Neuronal stem cell (in vitro differentiated cells): ENCODE results near the gene PEDS1.
A peak's percentile ranks its signal among the peaks of the same experiment; 100 is the strongest.

Experiments
- DNase-seq: peaks from one replicate; pipeline ENCODE4 v3.0.0-alpha.2; 2013; ENCODE audit warnings: low spot score
- H2AFZ ChIP-seq: one replicate; pipeline ENCODE4 v1.6.1; 2013; ENCODE audit warnings: mild to moderate bottlenecking, low read length, inconsistent platforms
- H2AK5ac ChIP-seq: 2 replicates; pipeline ENCODE4 v1.6.1; 2013; ENCODE audit warnings: low read depth, mild to moderate bottlenecking, inconsistent platforms, low read length, moderate library complexity, mixed read lengths
- H2BK120ac ChIP-seq: 2 replicates; pipeline ENCODE4 v1.6.1; 2013; ENCODE audit warnings: low read depth, mild to moderate bottlenecking, inconsistent platforms, low read length, moderate library complexity, mixed read lengths
- H2BK12ac ChIP-seq: one replicate; pipeline ENCODE4 v1.6.1; 2013; ENCODE audit warnings: low read length, inconsistent platforms
- H2BK15ac ChIP-seq: 2 replicates; pipeline ENCODE4 v1.6.1; 2013; ENCODE audit warnings: mild to moderate bottlenecking, low read length, inconsistent platforms, mixed read lengths
- H2BK5ac ChIP-seq: one replicate; pipeline ENCODE4 v1.6.1; 2013; ENCODE audit warnings: inconsistent platforms, mild to moderate bottlenecking, low read length, moderate library complexity
- H3K14ac ChIP-seq: one replicate; pipeline ENCODE4 v1.6.1; 2013; ENCODE audit warnings: low read length, inconsistent platforms
- H3K18ac ChIP-seq: 2 replicates; pipeline ENCODE4 v1.6.1; 2013; ENCODE audit warnings: low read length, inconsistent platforms
- H3K23ac ChIP-seq: 2 replicates; pipeline ENCODE4 v1.6.1; 2013; ENCODE audit warnings: low read depth, mild to moderate bottlenecking, mixed read lengths, low read length, inconsistent platforms; ENCODE audit not compliant: poor library complexity
- H3K27ac ChIP-seq: replicated peaks from 3 replicates; pipeline ENCODE4 v1.5.1; 2013; ENCODE audit warnings: low read length, inconsistent platforms
- H3K27me3 ChIP-seq, 3 experiments: 2 replicates each; pipeline ENCODE4 v1.6.1; 2013; ENCODE audit warnings: low read length in 3 of 3, mild to moderate bottlenecking in 2 of 3, inconsistent platforms in 1 of 3, low read depth in 1 of 3, mixed read lengths in 1 of 3, moderate library complexity in 1 of 3; ENCODE audit not compliant: control insufficient read depth in 3 of 3, insufficient read depth in 3 of 3
- H3K36me3 ChIP-seq, 2 donors: replicated peaks in 1 of 2; 2 replicates each; pipeline ENCODE4 v1.6.1; 2013; ENCODE audit warnings: low read length in 2 of 2; ENCODE audit not compliant: control insufficient read depth in 2 of 2, insufficient read depth in 2 of 2
- H3K4ac ChIP-seq: 2 replicates; pipeline ENCODE4 v1.6.1; 2013; ENCODE audit warnings: inconsistent platforms, mild to moderate bottlenecking, low read length, moderate library complexity
- H3K4me1 ChIP-seq, 2 donors: 1 replicate in 1 of 2; 2 replicates in 1 of 2; pipeline ENCODE4 v1.6.1; 2013; ENCODE audit warnings: low read length in 2 of 2, low read depth in 1 of 2; ENCODE audit not compliant: control insufficient read depth in 2 of 2, insufficient read depth in 1 of 2
- H3K4me2 ChIP-seq: one replicate; pipeline ENCODE4 v1.6.1; 2013; ENCODE audit warnings: mild to moderate bottlenecking, low read length, inconsistent platforms; ENCODE audit not compliant: insufficient read depth, poor library complexity, severe bottlenecking
- H3K4me3 ChIP-seq, 2 donors: 2 replicates each; pipeline ENCODE4 v1.5.1; 2013; ENCODE audit warnings: low read length in 2 of 2, mild to moderate bottlenecking in 2 of 2, inconsistent platforms in 1 of 2, moderate library complexity in 1 of 2
- H3K79me1 ChIP-seq: one replicate; pipeline ENCODE4 v1.6.1; 2013; ENCODE audit warnings: low read depth, mild to moderate bottlenecking, inconsistent platforms, low read length, moderate library complexity
- H3K9ac ChIP-seq: one replicate; pipeline ENCODE4 v1.6.1; 2013; ENCODE audit warnings: mild to moderate bottlenecking, low read depth, low read length, inconsistent platforms; ENCODE audit not compliant: poor library complexity
- H3K9me3 ChIP-seq, 2 donors: replicated peaks in 1 of 2; 2 replicates each; pipeline versions ENCODE3 to v1.6.1; 2013; ENCODE audit warnings: low read length in 2 of 2, mild to moderate bottlenecking in 2 of 2, inconsistent platforms in 1 of 2, low read depth in 1 of 2, mixed read lengths in 1 of 2, moderate library complexity in 1 of 2; ENCODE audit not compliant: control insufficient read depth in 2 of 2, insufficient read depth in 1 of 2
- H4K8ac ChIP-seq: one replicate; pipeline ENCODE4 v1.6.1; 2013; ENCODE audit warnings: low read depth, mild to moderate bottlenecking, inconsistent platforms, low read length, moderate library complexity
- H4K91ac ChIP-seq: one replicate; pipeline ENCODE4 v1.6.1; 2013; ENCODE audit warnings: low read length, low read depth, mild to moderate bottlenecking, inconsistent platforms; ENCODE audit not compliant: poor library complexity
- WGBS, 2 donors: extraction: QIAGEN DNeasy Blood & Tissue Kit; methylation state at CpG; one replicate each; pipeline ENCODE4 v1.1.7; 2013; ENCODE audit warnings: missing lambda C conversion rate in 2 of 2, mixed read lengths in 1 of 2; ENCODE audit not compliant: insufficient read length in 2 of 2, insufficient replicate concordance in 1 of 2; ENCODE audit errors: extremely low coverage in 2 of 2; 5-methylcytosine and 5-hydroxymethylcytosine counted together

Gene PEDS1

GRCh38 chr20:50189681-50190250 is 36.2 kb upstream of the PEDS1 start:
- no CpG with 5 or more reads among the region's 29 CpGs for WGBS, 2 donors
- H3K79me1 ChIP-seq: peaks cover 1% of the 10 kb centered on the region
- peak overlapping the region; percentile 65 to 69 for H3K4me3 ChIP-seq
- H4K8ac ChIP-seq: peak overlapping the region; percentile 25
- no peak overlapping the region for H2BK5ac ChIP-seq
- H3K27ac ChIP-seq: no peak overlapping the region
- H3K18ac ChIP-seq: peak overlapping the region; percentile 67
- DNase-seq: no peak
- H3K4ac ChIP-seq: no peak overlapping the region
- H2AK5ac ChIP-seq: peak overlapping the region; percentile 23
- peaks cover 10 to 13% of the 10 kb centered on the region in 2 donors for H3K4me1 ChIP-seq
- H3K9me3 ChIP-seq: peaks cover 0 to 2% of the 10 kb centered on the region in 2 donors
- peak overlapping the region; percentile 86 for H3K23ac ChIP-seq
- H3K4me2 ChIP-seq: peak overlapping the region; percentile 31
- H2BK12ac ChIP-seq: no peak overlapping the region
- H2BK15ac ChIP-seq: no peak overlapping the region
- H2AFZ ChIP-seq: peak overlapping the region; percentile 96
- H2BK120ac ChIP-seq: no peak overlapping the region
- H3K9ac ChIP-seq: no peak overlapping the region
- no peaks in the 10 kb centered on the region for H3K36me3 ChIP-seq
- peaks cover 0 to 32% (median 3%) of the 10 kb centered on the region in 3 experiments for H3K27me3 ChIP-seq
- peak overlapping the region; percentile 42 for H3K14ac ChIP-seq
- H4K91ac ChIP-seq: no peak overlapping the region

- Histone ChIP-seq H3K27ac (no peak overlapping the region), H3K9me3 (peaks cover 0 to 2% of the 10 kb centered on the region in 2 donors), H3K79me1 (no peaks in the 10 kb centered on the region), H3K4me2 (no peak overlapping the region), H4K8ac (no peak overlapping the region), H2BK12ac (no peak overlapping the region), H2AK5ac (peak overlapping the region; percentile 23), H3K4me1 (peaks cover 10 to 11% of the 10 kb centered on the region in 2 donors), H3K9ac (peak overlapping the region; percentile 25), H4K91ac (no peak overlapping the region), H3K27me3 (peaks cover 0 to 30% (median 3%) of the 10 kb centered on the region in 3 experiments), H3K36me3 (no peaks in the 10 kb centered on the region), H2BK120ac (no peak overlapping the region), H2AFZ (no peak overlapping the region), H2BK5ac (no peak overlapping the region), H3K18ac (no peak overlapping the region), H3K23ac (no peak overlapping the region), H2BK15ac (no peak overlapping the region), H3K4ac (no peak overlapping the region), H3K4me3 (no peak overlapping the region), H3K14ac (no peak overlapping the region)
- WGBS, 2 donors: no CpG with 5 or more reads among the region's 18 CpGs
- DNase-seq: no peak
Observed at GRCh38 chr20:50188879-50189680, 35.6 kb upstream of the PEDS1 start.

GRCh38 chr20:50188287-50188688 is 34.8 kb upstream of the PEDS1 start:
- Histone ChIP-seq H2AK5ac (peak overlapping the region; percentile 23), H3K4me2 (no peak overlapping the region), H3K79me1 (no peaks in the 10 kb centered on the region), H3K36me3 (no peaks in the 10 kb centered on the region), H3K27me3 (peaks cover 0 to 24% (median 3%) of the 10 kb centered on the region in 3 experiments), H4K91ac (no peak overlapping the region), H2BK12ac (no peak overlapping the region), H4K8ac (no peak overlapping the region), H3K4ac (no peak overlapping the region), H3K9ac (no peak overlapping the region), H3K9me3 (peaks cover 0 to 2% of the 10 kb centered on the region in 2 donors), H3K4me1 (peaks cover 7 to 8% of the 10 kb centered on the region in 2 donors), H2AFZ (no peak overlapping the region), H3K18ac (no peak overlapping the region), H2BK120ac (no peak overlapping the region), H3K23ac (no peak overlapping the region), H3K4me3 (no peak overlapping the region), H2BK5ac (no peak overlapping the region), H3K14ac (no peak overlapping the region), H2BK15ac (no peak overlapping the region), H3K27ac (no peak overlapping the region)
- WGBS, 2 donors: no CpG with 5 or more reads among the region's 6 CpGs
- DNase-seq: no peak

- Histone ChIP-seq H3K36me3 (no peaks in the 10 kb centered on the region), H3K18ac (peak overlapping the region; percentile 25), H2AFZ (no peak overlapping the region), H3K14ac (no peak overlapping the region), H3K23ac (no peak overlapping the region), H2BK15ac (no peak overlapping the region), H3K27ac (no peak overlapping the region), H2BK12ac (no peak overlapping the region), H3K79me1 (no peaks in the 10 kb centered on the region), H2BK120ac (no peak overlapping the region), H3K4me1 (peaks cover under 1 to 1% of the 10 kb centered on the region in 2 donors), H3K4ac (peak overlapping the region; percentile 72), H2AK5ac (peak overlapping the region; percentile 35), H4K91ac (no peak overlapping the region), H3K4me2 (no peak overlapping the region), H3K4me3 (no peak overlapping the region), H4K8ac (peak overlapping the region; percentile 32), H2BK5ac (no peak overlapping the region), H3K27me3 (peaks cover 0 to 16% (median 3%) of the 10 kb centered on the region in 3 experiments), H3K9ac (peak overlapping the region; percentile 57), H3K9me3 (peaks cover 0 to 2% of the 10 kb centered on the region in 2 donors)
- no peak for DNase-seq
- no CpG with 5 or more reads among the region's 12 CpGs for WGBS, 2 donors
Observed at GRCh38 chr20:50187403-50188051, 34.0 kb upstream of the PEDS1 start.
